Endothelial cell (in vitro differentiated cells): Measurements from ENCODE around the gene SH3D19. TPM values are rescaled to one million over a fixed set of nuclear protein-coding genes. Genes with fewer than 3 reads are reported as not detected.

Experiments
- DNase-seq: peaks from one replicate; pipeline ENCODE4 v3.0.0; 2021; ENCODE audit warnings: low spot score
- H3K27ac Mint-ChIP-seq: one replicate; pipeline ENCODE4 v1.8.0; 2021; ENCODE audit warnings: mixed read lengths, inconsistent platforms; ENCODE audit not compliant: unreplicated experiment
- H3K27me3 Mint-ChIP-seq: one replicate; pipeline ENCODE4 v1.8.0; 2021; ENCODE audit warnings: mild to moderate bottlenecking, moderate library complexity, mixed read lengths, inconsistent platforms; ENCODE audit not compliant: unreplicated experiment
- H3K36me3 Mint-ChIP-seq: one replicate; pipeline ENCODE4 v1.8.0; 2021; ENCODE audit warnings: mild to moderate bottlenecking, low read depth, mixed read lengths, inconsistent platforms; ENCODE audit not compliant: unreplicated experiment
- H3K4me1 Mint-ChIP-seq: one replicate; pipeline ENCODE4 v1.8.0; 2021; ENCODE audit warnings: mild to moderate bottlenecking, mixed read lengths, inconsistent platforms; ENCODE audit not compliant: unreplicated experiment
- H3K4me3 Mint-ChIP-seq: one replicate; pipeline ENCODE4 v1.8.0; 2021; ENCODE audit warnings: mild to moderate bottlenecking, mixed read lengths, inconsistent platforms; ENCODE audit not compliant: unreplicated experiment
- H3K9me3 Mint-ChIP-seq: one replicate; pipeline ENCODE4 v1.8.0; 2021; ENCODE audit warnings: mixed read lengths, inconsistent platforms; ENCODE audit not compliant: unreplicated experiment
- CTCF ChIP-seq: fragments of 200-600 bp; sonication (generic); IDR thresholded peaks from one replicate; pipeline ENCODE4 v1.5.0; 2021; ENCODE audit warnings: antibody characterized with exemption; ENCODE audit not compliant: unreplicated experiment
- total RNA-seq: library from RNA; stranded (reverse); fragmentation: NEBNext Ultra II Directional; extraction: Animal tissue kit (Norgen Biotek cat#: 25700); gene quantifications from one replicate; pipeline ENCODE4 v1.2.1, GENCODE V29; 2021; ENCODE audit not compliant: unreplicated experiment

SH3D19 gene
- total RNA-seq, 1 donor from 2014 or later: 89.5 TPM

GRCh38 chr4:151114986-151115385 is 210.4 kb downstream of the SH3D19 start:
- H3K27me3 Mint-ChIP-seq: no peaks in the 10 kb centered on the region

DNA sequence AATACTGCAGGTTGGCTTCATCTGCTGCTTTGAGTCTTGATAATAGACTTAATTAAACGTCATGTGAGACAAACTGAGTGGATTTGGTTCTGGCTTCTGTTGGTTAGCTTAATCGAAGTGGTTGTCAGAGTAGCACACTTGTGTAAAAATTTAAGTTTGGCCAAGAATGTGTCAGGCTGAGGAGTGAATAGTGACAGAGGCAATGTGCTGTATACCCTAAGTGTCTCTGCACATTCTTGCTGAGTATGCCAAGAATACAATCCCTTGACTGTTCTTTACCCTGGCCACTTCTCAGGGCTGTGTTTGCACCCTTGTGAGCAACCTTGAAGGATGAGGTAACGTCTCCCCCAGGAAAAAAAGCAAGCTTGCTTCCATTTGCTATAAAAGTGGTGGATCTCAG is 211.1 kb downstream of the SH3D19 start:
- Mint-ChIP-seq H3K4me3 (no peak overlapping the region), H3K9me3 (no peaks in the 10 kb centered on the region), H3K36me3 (peaks cover 5% of the 10 kb centered on the region), H3K4me1 (no peaks in the 10 kb centered on the region), H3K27ac (no peak overlapping the region), H3K27me3 (no peaks in the 10 kb centered on the region)
- DNase-seq: no peak
- TF ChIP-seq CTCF: no peak

More at GRCh38 chr4:151114986-151115385, 210.4 kb downstream of the SH3D19 start:
- DNase-seq: no peak
- no peak for TF ChIP-seq CTCF
- Mint-ChIP-seq H3K4me3 (no peak overlapping the region), H3K9me3 (no peaks in the 10 kb centered on the region), H3K4me1 (no peaks in the 10 kb centered on the region), H3K27ac (no peak overlapping the region), H3K36me3 (peaks cover 5% of the 10 kb centered on the region)

- Mint-ChIP-seq H3K27ac (no peak overlapping the region), H3K9me3 (no peaks in the 10 kb centered on the region), H3K4me1 (no peaks in the 10 kb centered on the region), H3K27me3 (peaks cover 4% of the 10 kb centered on the region), H3K4me3 (no peak overlapping the region), H3K36me3 (peaks cover 11% of the 10 kb centered on the region)
- no peak for TF ChIP-seq CTCF
- DNase-seq: no peak
These were observed 215.2 kb downstream of the SH3D19 start for GRCh38 chr4:151110236-151110635.

DNA sequence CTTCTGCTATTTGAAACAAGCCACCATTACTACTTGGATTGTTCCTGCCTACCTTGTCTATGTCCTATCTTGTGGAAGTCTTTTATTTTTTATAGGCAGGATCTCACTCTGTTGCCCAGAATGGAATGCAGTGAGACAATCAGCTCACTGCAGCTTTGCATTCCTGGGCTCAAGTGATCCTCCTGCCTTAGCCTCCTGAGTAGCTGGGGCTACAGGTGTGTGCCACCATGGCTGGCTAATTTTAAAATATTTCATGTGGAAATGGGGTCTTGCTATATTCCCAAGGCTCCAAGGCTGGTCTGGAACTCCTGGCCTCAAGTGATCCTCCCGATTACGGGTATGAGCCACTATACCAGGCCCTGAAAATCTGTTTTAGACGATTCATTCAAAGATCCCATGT is 218.3 kb downstream of the SH3D19 start:
- Mint-ChIP-seq H3K36me3 (peaks cover 14% of the 10 kb centered on the region), H3K4me3 (no peak overlapping the region), H3K9me3 (no peaks in the 10 kb centered on the region), H3K27ac (no peak overlapping the region), H3K4me1 (peaks cover 2% of the 10 kb centered on the region), H3K27me3 (peaks cover 8% of the 10 kb centered on the region)
- no peak for TF ChIP-seq CTCF
- no peak for DNase-seq

- DNase-seq: no peak
- peaks cover 8% of the 10 kb centered on the region for H3K27me3 Mint-ChIP-seq
- no peak for TF ChIP-seq CTCF
- peaks cover 13% of the 10 kb centered on the region for H3K4me1 Mint-ChIP-seq
- no peak overlapping the region for H3K4me3 Mint-ChIP-seq
- no peaks in the 10 kb centered on the region for H3K9me3 Mint-ChIP-seq
- no peak overlapping the region for H3K27ac Mint-ChIP-seq
- H3K36me3 Mint-ChIP-seq: peaks cover 24% of the 10 kb centered on the region
These were observed 219.9 kb downstream of the SH3D19 start for GRCh38 chr4:151105454-151106032.
